Renal cortex interstitium (tissue), 15 donors: ENCODE measurements around the gene PPIA. TPM values are rescaled to one million over a fixed set of nuclear protein-coding genes. Genes with fewer than 3 reads are reported as not detected.

Source experiments
- DNase-seq, 11 donors: peaks; one replicate each; pipeline ENCODE4 v3.0.0-alpha.2; 2013; ENCODE audit warnings: low read depth in 9 of 11, low spot score in 4 of 11; ENCODE audit errors: extremely low read depth in 1 of 11
- long read RNA-seq, 16 experiments: transcript quantifications; one replicate each; lab custom pipeline, GENCODE V29; 2026
- polyA plus RNA-seq, 3 donors: library from polyadenylated mRNA; unstranded; fragments of 120-200 nt; gene quantifications; one replicate each; pipeline ENCODE4 v1.2.1, GENCODE V29; 2013; ENCODE audit not compliant: insufficient read length in 3 of 3

The PPIA gene
- 1,000 to 10,000 TPM; 1,113 to 1,381 (median 1,260) TPM for polyA plus RNA-seq
- long read RNA-seq, donor 1, transcript PPIA-207 (3 exons, 570 nt), result minor isoform, 5 of 1,226 reads
- long read RNA-seq, donor 1, transcript PPIA-204 (5 exons, 2,238 nt), result major isoform, 884 of 1,226 reads
- long read RNA-seq, donor 1, transcript PPIA-203 (4 exons, 544 nt), result minor isoform, 16 of 1,226 reads
- long read RNA-seq, donor 1, transcript PPIA-201 (6 exons, 818 nt), result minor isoform, 7 of 1,226 reads
- long read RNA-seq, donor 1, partial matches to known transcripts, result 271 of 1,226 reads
- long read RNA-seq, donor 1, other reads (novel, unspliced or antisense), result 39 of 1,226 reads
- long read RNA-seq, donor 2, transcript PPIA-201 (6 exons, 818 nt), result minor isoform, 5 of 1,189 reads
- long read RNA-seq, donor 2, transcript PPIA-204 (5 exons, 2,238 nt), result major isoform, 855 of 1,189 reads
- long read RNA-seq, donor 2, transcript PPIA-203 (4 exons, 544 nt), result minor isoform, 12 of 1,189 reads
- long read RNA-seq, donor 2, partial matches to known transcripts, result 271 of 1,189 reads
- long read RNA-seq, donor 2, other reads (novel, unspliced or antisense), result 45 of 1,189 reads
- long read RNA-seq, donor 3, transcript PPIA-203 (4 exons, 544 nt), result minor isoform, 21 of 2,311 reads
- long read RNA-seq, donor 3, transcript PPIA-204 (5 exons, 2,238 nt), result major isoform, 1,667 of 2,311 reads
- long read RNA-seq, donor 3, transcript PPIA-208 (6 exons, 907 nt), result minor isoform, 6 of 2,311 reads
- long read RNA-seq, donor 3, transcript PPIA-201 (6 exons, 818 nt), result minor isoform, 20 of 2,311 reads
- long read RNA-seq, donor 3, partial matches to known transcripts, result 514 of 2,311 reads
- long read RNA-seq, donor 3, other reads (novel, unspliced or antisense), result 81 of 2,311 reads
- long read RNA-seq, donor 4, transcript PPIA-207 (3 exons, 570 nt), result minor isoform, 7 of 1,149 reads
- long read RNA-seq, donor 4, transcript PPIA-203 (4 exons, 544 nt), result minor isoform, 9 of 1,149 reads
- long read RNA-seq, donor 4, transcript PPIA-201 (6 exons, 818 nt), result minor isoform, 8 of 1,149 reads
- long read RNA-seq, donor 4, transcript PPIA-204 (5 exons, 2,238 nt), result major isoform, 891 of 1,149 reads
- long read RNA-seq, donor 4, partial matches to known transcripts, result 178 of 1,149 reads
- long read RNA-seq, donor 4, other reads (novel, unspliced or antisense), result 50 of 1,149 reads
- long read RNA-seq, donor 5, result 0 reads
- long read RNA-seq, donor 6, transcript PPIA-203 (4 exons, 544 nt), result minor isoform, 20 of 956 reads
- long read RNA-seq, donor 6, transcript PPIA-204 (5 exons, 2,238 nt), result major isoform, 804 of 956 reads
- long read RNA-seq, donor 6, transcript PPIA-201 (6 exons, 818 nt), result minor isoform, 9 of 956 reads
- long read RNA-seq, donor 6, partial matches to known transcripts, result 91 of 956 reads
- long read RNA-seq, donor 6, other reads (novel, unspliced or antisense), result 26 of 956 reads
- long read RNA-seq, donor 7, transcript PPIA-207 (3 exons, 570 nt), result minor isoform, 5 of 2,063 reads
- long read RNA-seq, donor 7, transcript PPIA-201 (6 exons, 818 nt), result minor isoform, 11 of 2,063 reads
- long read RNA-seq, donor 7, transcript PPIA-204 (5 exons, 2,238 nt), result major isoform, 1,463 of 2,063 reads
- long read RNA-seq, donor 7, transcript PPIA-203 (4 exons, 544 nt), result minor isoform, 30 of 2,063 reads
- long read RNA-seq, donor 7, partial matches to known transcripts, result 497 of 2,063 reads
- long read RNA-seq, donor 7, other reads (novel, unspliced or antisense), result 53 of 2,063 reads
- long read RNA-seq, donor 8, result 0 reads
- long read RNA-seq, donor 9, transcript PPIA-203 (4 exons, 544 nt), result minor isoform, 13 of 1,099 reads
- long read RNA-seq, donor 9, transcript PPIA-201 (6 exons, 818 nt), result minor isoform, 9 of 1,099 reads
- long read RNA-seq, donor 9, transcript PPIA-208 (6 exons, 907 nt), result minor isoform, 5 of 1,099 reads
- long read RNA-seq, donor 9, transcript PPIA-204 (5 exons, 2,238 nt), result major isoform, 992 of 1,099 reads
- long read RNA-seq, donor 9, partial matches to known transcripts, result 46 of 1,099 reads
- long read RNA-seq, donor 9, other reads (novel, unspliced or antisense), result 31 of 1,099 reads
- long read RNA-seq, donor 10, transcript PPIA-208 (6 exons, 907 nt), result minor isoform, 7 of 1,825 reads
- long read RNA-seq, donor 10, transcript PPIA-203 (4 exons, 544 nt), result minor isoform, 15 of 1,825 reads
- long read RNA-seq, donor 10, transcript PPIA-201 (6 exons, 818 nt), result minor isoform, 11 of 1,825 reads
- long read RNA-seq, donor 10, transcript PPIA-204 (5 exons, 2,238 nt), result major isoform, 1,418 of 1,825 reads
- long read RNA-seq, donor 10, partial matches to known transcripts, result 306 of 1,825 reads
- long read RNA-seq, donor 10, other reads (novel, unspliced or antisense), result 62 of 1,825 reads
- long read RNA-seq, donor 11, transcript PPIA-208 (6 exons, 907 nt), result minor isoform, 5 of 797 reads
- long read RNA-seq, donor 11, transcript PPIA-203 (4 exons, 544 nt), result minor isoform, 10 of 797 reads
- long read RNA-seq, donor 11, transcript PPIA-204 (5 exons, 2,238 nt), result major isoform, 729 of 797 reads
- long read RNA-seq, donor 11, transcript PPIA-201 (6 exons, 818 nt), result minor isoform, 10 of 797 reads
- long read RNA-seq, donor 11, partial matches to known transcripts, result 29 of 797 reads
- long read RNA-seq, donor 11, other reads (novel, unspliced or antisense), result 11 of 797 reads
- long read RNA-seq, donor 12, transcript PPIA-203 (4 exons, 544 nt), result minor isoform, 8 of 760 reads
- long read RNA-seq, donor 12, transcript PPIA-204 (5 exons, 2,238 nt), result major isoform, 525 of 760 reads
- long read RNA-seq, donor 12, partial matches to known transcripts, result 183 of 760 reads
- long read RNA-seq, donor 12, other reads (novel, unspliced or antisense), result 37 of 760 reads
- long read RNA-seq, donor 13, result 0 reads
- long read RNA-seq, donor 14, transcript PPIA-203 (4 exons, 544 nt), result minor isoform, 16 of 1,243 reads
- long read RNA-seq, donor 14, transcript PPIA-208 (6 exons, 907 nt), result minor isoform, 7 of 1,243 reads
- long read RNA-seq, donor 14, transcript PPIA-204 (5 exons, 2,238 nt), result major isoform, 1,100 of 1,243 reads
- long read RNA-seq, donor 14, transcript PPIA-201 (6 exons, 818 nt), result minor isoform, 8 of 1,243 reads
- long read RNA-seq, donor 14, partial matches to known transcripts, result 86 of 1,243 reads
- long read RNA-seq, donor 14, other reads (novel, unspliced or antisense), result 25 of 1,243 reads
- long read RNA-seq, donor 15, transcript PPIA-204 (5 exons, 2,238 nt), result major isoform, 454 of 654 reads
- long read RNA-seq, donor 15, transcript PPIA-208 (6 exons, 907 nt), result minor isoform, 6 of 654 reads
- long read RNA-seq, donor 15, transcript PPIA-203 (4 exons, 544 nt), result minor isoform, 7 of 654 reads
- long read RNA-seq, donor 15, partial matches to known transcripts, result 164 of 654 reads
- long read RNA-seq, donor 15, other reads (novel, unspliced or antisense), result 16 of 654 reads
- long read RNA-seq, donor 16, transcript PPIA-207 (3 exons, 570 nt), result minor isoform, 14 of 3,267 reads
- long read RNA-seq, donor 16, transcript PPIA-201 (6 exons, 818 nt), result minor isoform, 18 of 3,267 reads
- long read RNA-seq, donor 16, transcript PPIA-204 (5 exons, 2,238 nt), result major isoform, 2,371 of 3,267 reads
- long read RNA-seq, donor 16, transcript PPIA-203 (4 exons, 544 nt), result minor isoform, 35 of 3,267 reads
- long read RNA-seq, donor 16, partial matches to known transcripts, result 697 of 3,267 reads
- long read RNA-seq, donor 16, other reads (novel, unspliced or antisense), result 119 of 3,267 reads

DNA sequence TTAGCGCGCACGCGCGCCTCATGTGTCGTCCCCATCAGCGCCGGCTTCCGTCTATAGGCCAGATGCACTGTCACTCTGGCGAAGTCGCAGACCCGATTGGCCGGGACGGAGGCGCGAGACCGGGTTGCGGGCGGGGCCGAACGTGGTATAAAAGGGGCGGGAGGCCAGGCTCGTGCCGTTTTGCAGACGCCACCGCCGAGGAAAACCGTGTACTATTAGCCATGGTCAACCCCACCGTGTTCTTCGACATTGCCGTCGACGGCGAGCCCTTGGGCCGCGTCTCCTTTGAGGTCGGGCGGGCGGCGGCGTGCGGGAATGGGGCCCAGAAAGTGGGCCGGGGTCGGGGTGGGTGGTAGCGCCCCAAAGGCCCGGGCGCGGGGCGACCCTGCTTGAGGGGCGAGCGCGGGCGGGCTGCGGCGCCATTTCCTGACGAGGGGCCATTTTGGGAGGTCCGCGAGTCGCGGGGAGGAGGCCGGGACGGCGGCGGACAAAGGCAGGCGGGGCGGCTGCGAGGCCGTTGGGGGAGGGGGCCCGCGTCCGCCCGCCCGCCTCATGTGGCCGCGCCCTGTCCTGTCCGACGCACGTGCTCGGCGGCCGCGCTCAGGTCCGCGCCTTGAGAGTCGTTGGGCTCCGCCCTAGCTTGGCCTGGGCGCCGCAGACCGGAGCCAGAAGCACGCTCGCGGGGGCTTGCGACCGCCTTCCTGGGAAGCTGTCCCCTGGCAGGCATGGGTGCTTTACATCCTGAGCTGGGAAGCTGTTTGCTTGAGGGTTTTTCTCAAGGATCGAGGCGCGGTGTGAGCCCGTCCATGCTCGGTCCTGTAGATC, at the start of gene PPIA:
TSS of gene PPIA (plus strand) at position 178 of the 825 bp plus-strand sequence. CDS start at position 222, 44 bp downstream.
- DNase-seq, result peak; percentile 88 to 98 (median 97)

GRCh38 chr7:44748045-44748947, 48.2 kb upstream of the PPIA start, which contains the start of gene ZMIZ2:
ZMIZ2 (plus strand) TSS chr7:44748847; CDS start chr7:44756250, 7,403 bp downstream.
- peak; percentile 63 to 86 (median 78) for DNase-seq

DNA sequence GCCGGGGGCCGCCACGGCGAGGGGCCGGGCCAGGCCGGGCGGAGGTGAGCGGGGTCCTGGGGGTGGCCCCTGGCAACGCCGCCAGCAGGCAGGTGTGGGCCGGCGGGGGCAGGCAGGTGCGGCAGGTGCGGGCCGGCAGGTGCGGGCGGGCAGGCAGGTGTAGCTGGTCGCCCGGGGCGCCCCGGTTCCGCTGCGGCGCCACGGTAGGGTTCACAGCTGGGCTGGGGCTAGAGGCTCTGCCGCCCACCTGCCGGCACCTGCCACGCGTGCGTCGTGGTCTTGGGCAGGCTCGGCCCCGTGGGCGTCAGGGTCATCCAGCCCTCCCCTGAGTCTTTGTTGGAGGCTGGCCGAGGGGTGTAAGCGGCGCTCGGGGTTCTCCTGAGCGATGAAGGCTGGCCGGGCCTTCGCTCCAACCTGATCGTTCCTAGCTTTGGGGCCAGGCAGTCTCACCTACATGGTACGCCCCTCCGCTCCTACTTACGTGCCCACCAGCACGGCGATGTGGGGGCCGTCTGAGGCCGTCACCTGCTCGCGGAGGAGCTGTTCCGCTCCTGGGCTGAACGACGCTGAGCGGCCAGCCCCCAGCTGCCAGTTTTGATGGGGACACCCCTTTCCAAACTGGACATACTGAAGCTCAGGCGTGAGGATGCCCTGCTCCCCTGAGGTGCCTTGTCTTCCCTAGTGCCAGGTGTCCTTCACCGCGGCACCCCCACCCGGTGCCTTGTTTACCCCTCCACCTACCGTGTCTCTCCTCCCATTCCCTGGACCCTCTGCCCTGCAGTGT, 47.3 kb upstream of the PPIA start:
- DNase-seq, result no peak

DNA sequence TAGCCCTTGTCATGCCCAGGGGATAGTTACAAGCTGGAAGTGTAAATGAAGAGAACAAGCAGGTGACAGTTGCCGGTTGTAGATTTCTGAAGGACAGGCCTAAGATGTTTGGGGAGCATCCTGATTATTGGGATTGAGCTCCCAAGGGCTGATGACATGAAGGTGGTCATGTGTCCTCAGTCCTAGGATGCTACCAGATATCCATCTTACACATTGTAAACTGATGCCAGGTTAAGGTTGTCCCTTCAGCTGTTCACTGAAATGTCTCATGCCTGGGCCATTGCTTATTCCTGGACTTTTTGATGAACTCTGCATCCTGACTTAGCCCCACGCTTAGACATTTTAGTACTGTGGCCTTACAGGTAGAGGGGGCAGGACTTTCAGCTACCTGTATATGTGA, 46.5 kb upstream of the PPIA start:
- no peak for DNase-seq

GRCh38 chr7:44750424-44750823, 46.1 kb upstream of the PPIA start:
- DNase-seq, result no peak

DNA sequence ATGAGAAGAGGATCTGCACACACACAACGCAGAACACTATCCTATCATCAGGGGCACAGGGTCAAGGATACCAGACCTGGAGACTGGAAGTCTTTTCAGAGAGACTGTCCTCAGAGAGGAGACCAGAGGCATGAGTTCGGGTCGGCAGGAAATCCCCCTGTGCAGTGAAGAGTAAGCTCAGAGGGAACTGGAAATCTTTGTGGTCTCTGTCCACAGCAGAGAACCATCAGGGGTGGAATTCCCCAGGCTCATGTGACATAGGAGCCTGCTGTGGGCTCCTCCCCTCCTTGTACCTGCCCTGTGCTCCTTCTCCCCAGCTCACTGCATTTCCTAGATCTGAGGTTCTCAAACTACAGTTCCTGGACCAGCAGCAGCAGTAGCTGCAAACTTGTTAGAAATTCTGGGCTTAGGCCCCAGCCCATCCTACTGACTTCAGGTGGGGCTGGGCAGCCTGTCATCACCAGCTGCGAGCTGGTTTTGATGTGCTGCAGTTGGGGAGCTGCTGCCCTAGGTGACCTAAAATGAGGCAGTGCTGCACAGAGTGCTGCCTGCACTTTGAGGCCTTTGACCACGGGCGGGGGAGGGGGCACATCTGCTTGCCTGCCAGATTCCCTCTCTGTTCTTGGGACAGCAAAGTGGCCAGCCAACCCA, 45.4 kb upstream of the PPIA start:
- DNase-seq, result no peak

DNA sequence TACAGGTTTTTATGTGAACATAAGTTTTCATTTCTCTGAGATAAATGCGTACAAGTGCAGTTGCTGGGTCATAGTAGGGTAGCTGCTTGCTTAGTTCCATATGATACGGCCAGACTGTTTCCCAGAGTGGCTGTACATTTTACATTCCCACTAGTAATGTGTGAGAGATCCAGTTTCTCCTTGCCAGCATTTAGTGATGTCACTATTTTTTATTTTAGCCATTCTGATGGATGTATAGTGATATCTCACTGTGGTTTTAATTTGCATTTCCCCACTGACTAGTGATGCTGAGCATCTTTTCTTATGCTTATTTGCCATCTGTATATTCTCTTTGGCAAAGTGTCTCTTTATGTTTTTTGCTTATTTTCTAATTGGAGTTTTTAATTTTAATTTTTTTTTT, 43.7 kb upstream of the PPIA start:
- DNase-seq, result no peak

GRCh38 chr7:44754802-44755697, 41.4 kb upstream of the PPIA start:
- DNase-seq, result no peak

DNA sequence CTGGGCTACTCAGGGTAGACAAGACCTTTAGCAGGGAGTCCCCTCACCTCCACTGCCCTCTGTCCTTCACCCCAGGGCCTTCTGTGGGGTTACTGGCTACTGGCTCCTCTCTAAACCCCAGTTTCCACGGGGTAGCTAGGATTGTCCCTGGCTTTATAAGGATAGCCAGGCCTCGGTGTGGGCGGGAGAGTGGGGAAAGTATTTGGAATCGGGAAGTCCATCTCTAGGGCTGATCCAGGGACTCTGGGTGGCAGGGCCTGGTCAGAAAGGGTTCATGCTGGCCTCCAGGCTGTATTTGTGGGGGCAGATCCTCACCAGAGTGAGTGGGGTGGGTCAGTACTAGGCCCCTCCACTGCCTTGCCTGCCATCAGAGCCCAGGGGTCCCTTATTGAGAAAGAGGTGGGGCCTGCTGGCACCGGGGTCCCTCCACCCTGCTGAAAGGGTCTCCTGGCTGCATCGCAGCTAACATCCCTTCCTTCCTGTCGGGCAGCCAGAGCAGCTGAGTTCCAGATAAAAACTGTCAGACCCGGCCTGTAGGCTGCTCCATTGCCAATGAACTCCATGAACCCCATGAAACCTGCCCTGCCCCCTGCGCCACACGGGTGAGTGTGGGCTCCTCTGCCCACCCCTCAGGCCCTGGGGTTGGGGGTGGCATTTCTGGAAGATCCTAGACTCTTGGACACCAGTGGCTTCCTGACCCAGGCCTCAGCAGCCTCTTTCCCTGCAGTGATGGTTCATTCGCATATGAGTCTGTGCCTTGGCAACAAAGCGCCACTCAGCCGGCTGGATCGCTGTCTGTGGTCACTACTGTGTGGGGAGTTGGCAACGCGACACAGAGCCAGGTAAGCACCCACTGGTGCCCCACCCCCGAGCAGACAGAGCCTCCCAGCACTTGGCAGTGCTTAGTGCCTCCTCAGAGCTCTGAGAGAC, 40.5 kb upstream of the PPIA start:
- no peak for DNase-seq
